ENCODE data around the gene TMEM139. TPM values are rescaled to one million over a fixed set of nuclear protein-coding genes. Genes with fewer than 3 reads are reported as not detected.

TMEM139 gene
- total and polyA plus RNA-seq, 2 donors, result 0.19 to 0.64 TPM

Other genes with a start within 250 kb of the TMEM139 start
- gene OR6V1, start 232.6 kb upstream of the TMEM139 start, total RNA-seq, result not detected
- gene OR6V1, start 232.6 kb upstream of the TMEM139 start, polyA plus RNA-seq, result 0.02 TPM
- 0.28 TPM for gene PIP, start 152.9 kb upstream of the TMEM139 start, total RNA-seq
- 6.5 TPM for gene PIP, start 152.9 kb upstream of the TMEM139 start, polyA plus RNA-seq
- not detected for gene TAS2R39, start 101.5 kb upstream of the TMEM139 start, total RNA-seq
- not detected for gene TAS2R39, start 101.5 kb upstream of the TMEM139 start, polyA plus RNA-seq
- gene TAS2R40, start 62.9 kb upstream of the TMEM139 start, total RNA-seq, result not detected
- not detected for gene TAS2R40, start 62.9 kb upstream of the TMEM139 start, polyA plus RNA-seq
- gene GSTK1, start 21.5 kb upstream of the TMEM139 start, total RNA-seq, result 130 TPM
- 141 TPM for gene GSTK1, start 21.5 kb upstream of the TMEM139 start, polyA plus RNA-seq
- gene CASP2, start 3.4 kb downstream of the TMEM139 start, total RNA-seq, result 18.6 TPM
- 17.5 TPM for gene CASP2, start 3.4 kb downstream of the TMEM139 start, polyA plus RNA-seq
- gene CLCN1, start 31.2 kb downstream of the TMEM139 start, total RNA-seq, result 0.09 TPM
- gene CLCN1, start 31.2 kb downstream of the TMEM139 start, polyA plus RNA-seq, result 0.57 TPM
- gene FAM131B, start 77.8 kb downstream of the TMEM139 start, total RNA-seq, result 0.47 TPM
- gene FAM131B, start 77.8 kb downstream of the TMEM139 start, polyA plus RNA-seq, result 0.68 TPM
- gene ZYX, start 96.4 kb downstream of the TMEM139 start, total RNA-seq, result 16.8 TPM
- gene ZYX, start 96.4 kb downstream of the TMEM139 start, polyA plus RNA-seq, result 113 TPM
- 34.3 TPM for gene EPHA1, start 123.9 kb downstream of the TMEM139 start, total RNA-seq
- 12.5 TPM for gene EPHA1, start 123.9 kb downstream of the TMEM139 start, polyA plus RNA-seq
- 0.24 TPM for gene TAS2R60, start 158.5 kb downstream of the TMEM139 start, total RNA-seq
- gene TAS2R60, start 158.5 kb downstream of the TMEM139 start, polyA plus RNA-seq, result 0.02 TPM
- 0.24 TPM for gene TAS2R41, start 192.9 kb downstream of the TMEM139 start, total RNA-seq
- gene TAS2R41, start 192.9 kb downstream of the TMEM139 start, polyA plus RNA-seq, result 0.02 TPM

Data from thymus (tissue), 2 donors.